ENCODE measurements around the gene LSM3.

Gene LSM3

DNA sequence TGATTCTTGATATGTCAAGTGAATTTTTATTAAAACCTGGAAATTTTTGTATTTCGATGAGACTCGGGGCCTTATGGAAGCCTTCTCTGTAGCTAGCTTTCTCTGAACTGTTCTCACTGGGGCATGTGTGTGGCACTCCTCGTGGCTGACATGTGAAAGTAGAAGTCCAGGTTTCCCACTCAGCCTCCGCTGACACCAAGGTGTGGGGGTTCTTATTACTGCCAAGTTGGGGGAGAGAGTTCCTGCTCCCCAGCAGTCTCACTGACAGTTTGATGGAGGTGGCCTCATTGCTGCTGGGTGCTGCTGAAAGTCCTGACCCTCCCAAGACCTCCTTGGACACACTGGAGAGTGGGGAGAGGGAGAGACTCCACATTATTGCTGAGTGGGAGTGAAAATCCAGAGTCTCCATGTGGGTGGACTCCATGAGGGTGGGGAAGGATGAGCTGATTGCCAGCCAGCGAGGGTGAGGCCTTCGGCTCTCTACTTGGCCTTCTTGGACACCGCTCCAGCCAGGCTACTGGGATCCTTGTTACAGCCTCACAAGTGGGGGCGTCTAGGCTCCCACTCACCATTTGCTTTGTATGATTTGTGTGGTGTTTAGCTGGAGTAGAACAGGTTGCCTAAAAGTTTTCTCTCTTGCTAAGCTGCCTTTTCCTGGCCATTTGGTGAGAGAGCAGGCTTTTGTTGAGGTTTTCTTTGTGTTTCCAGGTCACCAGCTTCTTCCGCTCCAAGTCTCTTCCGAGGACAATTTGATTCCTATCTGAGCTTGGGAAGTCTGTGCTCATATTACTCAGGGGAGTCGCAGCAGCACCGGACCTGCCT lies 64.1 kb downstream of the LSM3 start:
- DNase-seq, result no peak

DNA sequence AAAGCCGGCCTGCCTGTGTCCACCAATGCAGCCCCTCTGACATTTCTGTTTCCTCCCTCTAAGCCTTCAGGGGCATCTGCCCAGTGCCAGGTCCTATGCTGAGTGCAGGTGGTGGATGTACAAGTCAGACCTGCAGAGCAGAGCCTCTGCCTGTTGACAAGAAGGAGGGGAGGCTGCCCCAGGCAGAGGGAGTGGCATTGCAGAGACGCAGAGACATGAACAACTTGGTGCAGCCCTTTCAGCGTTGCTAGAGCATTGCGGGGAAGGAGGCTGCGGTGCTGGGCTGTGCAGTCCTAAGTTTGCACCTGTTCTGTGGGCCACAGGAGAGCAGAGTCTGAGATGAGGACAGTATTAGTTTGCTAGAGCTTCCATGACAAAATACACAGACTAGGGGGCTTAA lies 65.2 kb downstream of the LSM3 start:
- no peak for DNase-seq

DNA sequence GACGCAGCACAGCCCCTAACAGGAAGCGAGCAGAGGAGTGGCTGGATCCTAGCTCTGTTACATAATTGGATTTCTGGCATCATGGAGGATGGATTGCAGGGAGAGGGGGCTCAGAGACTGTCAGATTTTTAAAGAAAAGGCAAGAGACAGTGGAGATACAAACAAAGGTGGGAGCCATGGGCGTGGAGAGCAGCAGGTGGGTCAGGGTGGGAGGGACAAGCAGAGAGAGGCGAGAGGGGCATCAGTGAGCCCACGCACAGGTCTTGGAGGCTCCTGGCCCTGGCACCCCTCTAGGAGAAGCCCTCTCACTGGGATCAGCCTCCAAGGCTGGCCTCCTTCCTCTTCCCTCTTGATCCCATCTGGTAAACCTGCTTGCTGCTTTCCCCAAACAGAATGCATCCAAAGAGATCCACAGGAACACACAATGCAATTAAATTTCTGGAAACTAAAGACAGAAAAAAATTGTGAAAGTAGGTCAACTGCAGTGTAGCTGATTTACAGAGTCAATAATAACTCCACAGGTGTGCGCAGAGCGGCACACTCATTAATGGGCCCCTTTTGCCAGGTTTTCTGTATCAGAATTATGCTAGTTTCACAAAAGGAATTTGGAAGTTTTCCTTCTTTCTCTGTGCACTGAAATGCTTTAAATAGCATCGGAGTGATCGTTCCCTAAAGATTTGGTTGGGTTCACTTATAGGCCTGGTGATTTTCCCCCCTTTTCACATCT lies 66.1 kb downstream of the LSM3 start:
- DNase-seq, result no peak

DNA sequence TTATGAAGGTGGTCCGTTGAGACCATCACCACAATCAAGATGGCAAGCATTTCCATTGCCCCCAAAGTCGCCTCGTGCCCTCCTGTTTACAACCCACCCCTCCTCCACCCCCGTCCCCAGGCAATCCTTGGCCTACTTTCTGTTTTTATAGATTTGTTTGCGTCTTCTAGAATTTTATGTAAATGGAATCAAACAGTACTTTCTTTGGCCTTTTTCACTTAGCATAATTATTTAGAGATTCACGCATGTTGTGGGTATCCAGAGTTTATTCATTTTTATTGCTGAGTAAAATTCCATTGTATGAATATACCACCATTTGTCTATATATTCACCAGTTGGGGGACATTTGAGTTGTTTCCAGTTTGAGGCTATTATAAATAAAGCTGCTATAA lies 66.6 kb downstream of the LSM3 start:
- no peak for DNase-seq

DNA sequence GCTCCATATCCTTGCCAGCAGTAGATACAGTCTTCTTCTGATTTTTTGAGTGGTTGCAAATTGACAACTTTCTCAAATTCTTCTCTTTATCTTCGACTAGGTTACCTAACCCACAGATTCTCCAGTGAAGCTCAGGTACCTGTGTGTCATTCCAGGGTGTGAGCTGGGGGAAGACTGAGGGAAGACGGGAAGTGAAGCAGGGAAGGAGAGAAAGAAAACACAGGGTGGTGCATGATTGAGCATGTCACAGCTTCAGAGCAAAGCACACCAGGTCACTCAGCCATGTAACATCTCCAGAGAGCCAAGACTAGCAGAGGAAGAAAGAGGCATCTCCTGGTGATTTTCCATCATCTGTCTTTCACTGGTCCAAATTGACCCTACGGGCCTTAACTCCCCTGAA lies 67.2 kb downstream of the LSM3 start:
- no peak for DNase-seq

DNA sequence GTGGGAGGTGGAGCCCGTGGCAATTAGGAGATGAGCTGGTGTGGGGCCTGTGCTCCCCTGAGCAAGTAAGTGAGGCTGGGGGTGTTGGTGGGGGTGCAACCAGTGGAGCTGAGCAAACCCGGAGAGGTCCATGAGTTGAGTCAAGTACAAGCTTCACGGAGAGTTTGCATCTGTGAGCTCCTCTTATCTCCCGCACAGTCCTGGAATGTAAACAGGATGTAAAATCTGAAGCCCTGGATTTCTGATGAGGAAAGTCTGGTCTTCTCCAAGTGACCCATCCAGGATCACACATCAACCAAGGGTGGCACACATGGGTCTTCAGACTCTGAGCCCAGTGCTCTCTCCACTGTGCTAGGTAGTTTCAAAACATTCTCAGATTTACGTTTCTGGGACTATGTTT lies 67.8 kb downstream of the LSM3 start:
- no peak for DNase-seq

DNA sequence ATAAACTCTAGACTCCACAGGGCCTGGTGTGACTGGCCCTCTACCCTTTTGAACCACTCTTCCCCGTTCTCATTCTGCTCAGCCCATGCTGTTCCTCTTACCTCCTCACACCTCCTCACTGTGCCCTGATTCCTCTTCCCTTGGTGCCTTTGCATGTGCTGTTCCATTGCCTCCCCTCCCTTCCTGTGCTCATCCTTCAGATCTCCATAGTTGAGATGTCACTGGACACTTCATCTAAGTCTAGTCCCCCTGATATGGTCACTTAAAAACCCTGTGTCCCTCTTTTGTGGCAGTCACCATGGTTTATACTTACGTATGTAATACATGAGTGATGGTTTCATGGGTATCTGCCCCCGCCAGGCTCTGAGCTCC lies 69.8 kb downstream of the LSM3 start:
- DNase-seq, result no peak

DNA sequence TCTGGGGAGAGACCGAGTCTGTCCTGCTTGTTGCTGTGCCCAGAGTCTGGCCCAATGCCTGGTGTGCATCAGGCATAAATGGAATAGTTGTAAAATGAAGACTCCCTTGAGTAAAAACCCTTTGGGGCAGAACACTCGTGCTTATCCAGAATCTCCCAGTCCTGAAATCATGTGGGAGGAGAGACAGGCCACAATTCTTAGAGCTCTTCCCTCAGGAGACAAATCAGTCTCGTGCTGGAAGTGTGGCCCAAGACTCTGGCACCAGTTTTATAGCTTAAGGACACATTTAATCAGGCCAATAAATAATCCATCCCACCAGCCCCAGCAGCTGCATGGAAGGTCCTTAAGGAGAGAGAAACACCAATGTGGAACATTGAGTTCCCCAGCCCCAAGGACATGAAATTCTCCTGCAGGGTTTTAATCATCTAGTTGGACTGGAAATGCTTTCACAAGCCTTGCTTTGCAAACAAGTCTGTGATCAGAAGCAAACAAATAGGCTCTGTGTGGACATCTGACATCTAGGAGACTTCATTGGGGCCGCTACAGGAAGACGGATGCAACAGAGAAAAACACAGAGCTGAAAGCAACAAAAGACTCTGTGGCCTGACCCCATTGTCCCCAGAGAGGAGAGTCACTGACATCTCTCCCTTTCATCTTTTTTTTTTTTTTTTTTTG lies 70.4 kb downstream of the LSM3 start:
- no peak for DNase-seq

Measured in CD4-positive, alpha-beta T cell treated with Interleukin-21 for 1 hour (primary cell).